ENCODE data around the gene AKT2.

- no peak for TF ChIP-seq CHD2 (IDR thresholded peaks at IDR 0.05; ENCODE audit: low read length)
- no peak for TF ChIP-seq CTCF (IDR thresholded peaks at IDR 0.05; ENCODE audit: control extremely low read depth in 1 of 3, insufficient read depth in 1 of 3, low read depth in 1 of 3, low read length in 3 of 3)
- no peak for TF ChIP-seq GTF2F1 (IDR thresholded peaks at IDR 0.05; ENCODE audit: borderline replicate concordance, low read depth, low read length)
- TF ChIP-seq SAP30 (IDR thresholded peaks at IDR 0.05; ENCODE audit: insufficient read depth, insufficient replicate concordance, low read length), result no peak
- no peak for TF ChIP-seq EP300 (IDR thresholded peaks at IDR 0.05; ENCODE audit: borderline replicate concordance in 1 of 2, low read depth in 2 of 2, low read length in 2 of 2)
- TF ChIP-seq SRF (IDR thresholded peaks at IDR 0.05; ENCODE audit: low read depth, low read length), result no peak
- TF ChIP-seq USF2 (IDR thresholded peaks at IDR 0.05; ENCODE audit: low read length), result no peak
These were observed 18.6 kb upstream of the AKT2 start for GRCh38 chr19:40303765-40304164.

All from H1 (cell line).